A673 (cell line): ENCODE data around the gene BICC1.

ENCODE experiments used
- CTCF ChIP-seq: fragments of 300-800, 200-600 bp; sonication (generic); conservative IDR thresholded peaks from 2 replicates; pipeline ENCODE4 v1.5.1; 2017; ENCODE audit warnings: low read depth, mild to moderate bottlenecking, antibody characterized with exemption, low read length, moderate library complexity, mixed read lengths
- EZH2 ChIP-seq: fragments of 200-600 bp; sonication (generic); IDR thresholded peaks from 2 replicates; pipeline ENCODE4 v1.6.1; 2017; ENCODE audit warnings: borderline replicate concordance, low read depth, mild to moderate bottlenecking, mixed read lengths, antibody characterized with exemption, low read length; ENCODE audit not compliant: poor library complexity, severe bottlenecking

GRCh38 chr10:58843760-58844159 lies 331.1 kb downstream of the BICC1 start:
- no peak for TF ChIP-seq EZH2
- no peak for TF ChIP-seq CTCF
